ENCODE measurements around the gene GNAO1.
"Not testable (repeated sequence)": the region's sequence is repeated elsewhere in the genome, so short reads cannot be mapped to it uniquely, and the experiment has no call there.

GRCh38 chr16:56375792-56376191 is 184.5 kb downstream of the GNAO1 start:
- not testable (repeated sequence) for TF ChIP-seq CTCF, POLR2A (IDR thresholded peaks at IDR 0.05)
